Endothelial cell of umbilical vein (primary cell): ENCODE data around the gene MIA2.

ENCODE experiments used
- CTCF ChIP-seq, 2 donors: IDR thresholded peaks; 1 replicate in 1 of 2; 2 replicates in 1 of 2; pipeline ENCODE4 v1.5.1; 2011; ENCODE audit warnings: low read length in 2 of 2, mild to moderate bottlenecking in 2 of 2, moderate library complexity in 2 of 2, control low read depth in 1 of 2, inconsistent platforms in 1 of 2, low read depth in 1 of 2; ENCODE audit not compliant: insufficient read depth in 1 of 2; ENCODE audit errors: extremely low read depth in 1 of 2
- EZH2 ChIP-seq: IDR thresholded peaks from 2 replicates; pipeline ENCODE4 v1.6.1; 2012; ENCODE audit warnings: borderline replicate concordance, low read depth, mild to moderate bottlenecking, moderate library complexity, low read length, inconsistent platforms; ENCODE audit not compliant: severe bottlenecking
- GATA2 ChIP-seq: IDR thresholded peaks from 2 replicates; pipeline ENCODE4 v1.7.0; 2011; ENCODE audit warnings: low read depth, mild to moderate bottlenecking, moderate library complexity, mixed read lengths, low read length; ENCODE audit not compliant: insufficient read length, insufficient read depth
- JUN ChIP-seq: IDR thresholded peaks from 2 replicates; pipeline ENCODE4 v1.6.1; 2011; ENCODE audit warnings: borderline replicate concordance, low read depth; ENCODE audit not compliant: insufficient read length, insufficient read depth
- MYC ChIP-seq: IDR thresholded peaks from one replicate; pipeline ENCODE4 v1.6.1; 2011; ENCODE audit warnings: mild to moderate bottlenecking, low read depth, low read length
- POLR2A ChIP-seq: IDR thresholded peaks from 2 replicates; pipeline ENCODE4 v1.6.1; 2012; ENCODE audit warnings: low read depth, mild to moderate bottlenecking, control low read depth, low read length

GRCh38 chr14:39307815-39308214 lies 74.1 kb downstream of the MIA2 start:
- TF ChIP-seq POLR2A, result no peak
- no peak for TF ChIP-seq CTCF (IDR thresholded peaks at IDR 0.05; ENCODE audit: extremely low read depth in 1 of 2, insufficient read depth in 1 of 2, low read depth in 1 of 2, low read length in 2 of 2)
- no peak for TF ChIP-seq GATA2
- TF ChIP-seq JUN, result no peak
- no peak for TF ChIP-seq MYC
- no peak for TF ChIP-seq EZH2
